SKM-1 treated with dmso at 0.1 percent for 144 hours (cell line): ENCODE data around the gene RELL2.

Source experiments
- DNase-seq: peaks from one replicate; lab custom pipeline; 2025; ENCODE audit not compliant: unreplicated experiment; lab: John Stamatoyannopoulos, UW

Gene RELL2

DNA sequence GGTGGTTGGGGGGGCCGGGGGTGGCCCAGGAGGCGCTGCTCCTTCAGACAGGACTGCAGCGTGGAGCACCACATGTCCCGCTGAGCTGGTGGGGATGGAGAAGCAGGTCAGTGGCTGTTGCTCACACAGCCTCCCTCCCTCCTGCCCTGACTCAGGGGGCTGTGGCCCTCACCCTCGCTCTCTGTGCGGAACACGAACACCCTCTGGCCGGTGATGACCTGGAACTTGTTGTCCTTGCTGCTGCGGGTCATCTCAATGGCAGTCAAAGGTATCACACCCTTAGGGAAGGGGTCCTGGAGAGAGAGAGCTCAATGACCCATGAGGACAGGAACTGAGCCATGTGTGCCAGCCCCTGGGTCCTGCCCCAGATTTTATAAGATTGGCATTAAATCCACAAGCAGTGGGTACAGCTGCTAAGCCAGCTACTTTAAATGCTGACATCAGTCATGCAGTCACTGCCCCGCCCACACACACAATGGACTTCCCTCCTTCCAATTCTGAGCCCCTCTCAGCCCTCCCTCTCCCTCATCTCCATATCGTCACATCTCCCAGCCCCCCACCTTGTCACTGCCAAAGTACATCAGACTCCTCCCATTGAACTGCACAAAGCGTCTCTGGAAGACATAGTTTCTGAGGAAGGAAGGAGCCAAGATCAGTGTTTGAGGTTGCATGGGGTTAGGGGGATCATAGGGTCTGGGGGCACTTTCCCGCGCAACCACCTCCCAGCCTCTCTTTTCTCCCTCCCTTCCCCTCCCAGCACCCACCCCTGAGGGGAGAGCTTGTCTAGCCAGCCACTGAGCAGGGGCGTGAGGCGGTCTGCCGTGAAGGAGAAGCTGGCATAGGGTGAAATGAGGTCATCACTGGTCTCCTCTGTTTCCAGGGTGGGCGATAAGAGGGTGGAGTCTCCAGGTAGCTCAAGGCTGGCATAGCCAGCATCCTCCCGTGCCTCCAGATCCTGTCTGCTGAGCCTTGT is 36.3 kb downstream of the RELL2 start:
- no peak for DNase-seq

DNA sequence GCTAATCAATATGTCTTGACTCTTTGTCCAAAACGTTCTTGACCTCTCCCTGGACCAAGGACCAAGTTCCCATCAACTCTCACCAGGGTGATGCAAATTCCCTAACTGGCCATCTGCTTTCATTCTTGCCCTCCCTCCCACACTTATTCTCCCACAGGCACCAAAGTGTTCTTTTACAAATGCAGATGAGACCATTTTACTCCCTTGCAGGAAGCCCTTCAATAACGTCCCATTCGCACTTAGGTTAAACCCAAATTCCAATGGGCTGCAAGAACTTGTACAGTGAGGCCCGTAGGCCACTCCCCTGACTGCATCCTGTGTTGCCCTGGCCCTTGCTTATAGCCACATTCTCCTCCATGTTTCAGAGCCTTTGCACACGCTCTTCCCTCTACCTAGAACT is 38.0 kb downstream of the RELL2 start:
- DNase-seq: no peak

DNA sequence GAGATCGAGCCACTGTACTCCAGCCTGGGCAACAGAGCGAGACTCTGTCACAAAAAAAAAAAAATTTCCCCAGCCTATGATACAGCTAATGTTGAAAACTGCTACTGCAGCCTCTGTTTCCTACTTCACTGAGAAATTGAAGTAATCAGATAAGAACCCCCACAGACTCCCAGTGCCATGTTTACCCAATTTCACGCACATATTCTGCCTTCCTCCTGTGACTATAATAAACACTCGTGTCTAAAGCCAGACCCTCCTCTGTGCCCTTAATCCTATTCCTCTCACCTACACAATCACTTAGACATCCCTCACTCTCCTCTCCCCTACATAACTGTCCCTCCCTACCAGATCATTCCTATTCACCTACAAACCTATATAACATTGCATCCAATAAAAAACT is 38.9 kb downstream of the RELL2 start:
- no peak for DNase-seq

DNA sequence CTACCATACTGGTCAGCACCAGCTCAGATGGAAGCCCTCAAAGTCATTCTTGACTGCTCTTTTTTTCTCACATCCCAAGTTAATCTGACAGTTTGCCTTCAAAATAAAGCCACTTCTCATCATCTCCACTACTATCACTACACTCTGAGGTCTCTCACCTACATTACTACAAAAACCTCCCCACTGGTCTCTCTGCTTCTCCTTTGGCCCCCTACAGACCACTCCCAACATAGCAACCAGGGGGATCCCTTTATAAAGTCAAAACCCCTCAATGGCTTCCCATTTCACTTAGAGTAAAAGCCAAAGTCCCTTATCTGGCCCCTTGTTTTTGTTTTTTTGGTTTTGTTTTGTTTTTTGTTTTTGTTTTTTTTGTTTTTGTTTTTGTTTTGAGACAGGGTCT is 40.6 kb downstream of the RELL2 start:
- DNase-seq: no peak

DNA sequence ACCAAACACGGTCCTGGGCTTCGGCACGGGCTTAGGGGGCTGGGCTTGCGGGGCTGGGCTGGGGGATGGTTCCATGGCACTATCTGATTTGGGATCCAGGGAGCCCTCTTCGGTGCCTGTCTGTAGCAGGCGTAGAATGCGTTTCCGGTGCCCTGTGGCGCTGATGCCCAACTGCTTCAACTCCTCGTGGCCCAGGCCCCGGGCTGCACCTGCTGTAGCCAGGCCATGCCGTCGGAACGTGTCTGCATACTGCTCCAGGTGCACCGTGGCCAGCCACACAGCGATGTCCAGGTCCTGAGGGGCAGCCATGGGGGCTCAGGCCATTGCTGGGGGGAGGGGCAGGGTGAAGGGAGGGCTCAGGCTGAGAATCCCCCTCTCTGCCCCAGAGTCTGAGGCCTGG is 43.4 kb downstream of the RELL2 start:
- no peak for DNase-seq

DNA sequence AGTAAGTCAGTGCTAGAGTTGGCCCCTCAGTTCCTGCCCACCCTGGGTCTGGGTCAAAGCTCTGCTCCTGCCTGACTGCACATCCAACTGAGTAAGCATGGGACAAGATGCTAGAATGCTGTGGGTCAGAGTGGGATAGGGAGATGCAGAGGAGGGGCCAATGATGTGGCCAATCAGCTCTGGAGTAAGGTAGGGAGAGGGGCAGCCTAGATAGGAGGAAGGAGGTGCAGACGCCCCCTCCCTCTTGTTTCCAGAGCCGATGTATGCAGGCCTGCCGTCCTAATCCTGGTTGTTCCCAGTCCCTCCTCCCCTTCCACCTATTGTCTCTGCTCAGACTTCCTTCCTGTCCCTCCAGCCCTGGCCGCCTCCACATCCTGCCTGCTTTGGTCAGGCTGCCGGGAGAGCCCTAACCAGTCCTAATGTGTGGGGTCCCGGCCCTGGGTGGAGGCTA is 44.0 kb downstream of the RELL2 start:
- no peak for DNase-seq

DNA sequence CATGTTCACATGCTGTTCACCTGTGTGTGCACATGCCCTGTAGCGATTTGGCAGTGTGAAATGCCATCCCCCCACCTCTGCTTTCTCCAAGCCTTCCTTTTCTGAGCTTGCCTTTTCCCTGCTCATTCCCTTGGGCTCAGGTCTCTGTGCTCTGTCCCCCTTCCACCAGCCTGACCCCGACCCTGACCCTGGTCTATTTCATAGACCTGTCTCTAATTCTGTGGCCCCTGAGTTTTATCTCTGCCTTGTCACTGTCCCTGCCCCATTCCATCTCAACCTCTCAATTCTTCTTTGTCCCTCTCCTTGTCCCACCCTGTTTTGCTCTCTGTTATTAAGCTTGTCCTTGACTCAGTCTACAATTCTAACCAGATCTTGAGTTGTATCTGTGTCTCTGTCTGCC is 44.5 kb downstream of the RELL2 start:
- DNase-seq: no peak

DNA sequence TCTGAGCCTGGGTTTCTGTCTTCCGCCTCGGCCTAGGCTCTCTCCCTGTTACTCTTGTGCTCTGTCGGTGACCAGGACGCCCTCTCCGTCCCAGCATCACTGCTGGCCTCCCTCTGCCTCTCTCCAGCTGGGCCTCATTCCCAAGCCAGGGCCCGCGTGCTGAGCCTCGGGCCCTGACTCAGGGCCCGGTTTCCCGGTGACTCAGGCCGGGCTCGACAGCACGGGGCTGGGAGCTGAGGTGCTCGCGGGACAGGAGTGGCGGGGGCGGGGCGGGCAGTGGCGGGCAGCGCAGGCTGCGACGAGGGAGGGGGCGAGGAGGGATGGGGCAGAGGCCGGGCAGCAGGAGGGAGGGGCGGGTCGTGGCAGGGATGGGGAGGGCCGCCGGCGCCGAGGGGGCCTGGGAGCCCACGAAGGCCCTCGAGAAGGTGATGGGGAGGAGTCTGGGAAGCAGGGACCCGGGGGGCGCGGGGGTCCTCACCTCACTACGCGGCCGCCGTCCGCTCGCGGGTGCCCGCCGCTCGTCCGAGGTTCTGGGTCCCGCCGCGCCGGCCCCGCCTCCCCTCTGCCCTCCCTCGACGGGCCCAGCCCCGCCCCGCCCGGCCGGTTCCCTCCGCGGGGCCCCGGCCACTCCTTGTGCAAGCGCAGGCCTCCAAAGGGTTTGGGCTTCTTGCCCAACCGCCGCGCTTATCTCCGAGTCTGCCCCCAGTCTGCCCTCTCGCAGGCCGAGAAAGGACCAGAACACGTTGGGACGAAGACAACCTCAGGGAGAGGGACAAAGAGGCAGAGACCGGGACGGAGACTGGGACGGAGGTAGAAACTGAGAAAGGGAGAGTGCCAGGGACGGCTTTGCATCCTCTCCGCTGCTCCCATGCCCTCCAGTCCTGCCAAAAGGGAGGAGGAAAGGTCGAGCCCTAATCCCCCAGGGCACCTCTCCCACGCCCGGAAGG is 45.2 kb downstream of the RELL2 start, which contains the start of gene ARAP3:
Gene ARAP3 (minus strand): TSS at position 536 of the 947 bp plus-strand sequence. CDS start 1,744 bp downstream, outside the sequence.
- peak; percentile 91 for DNase-seq

DNA sequence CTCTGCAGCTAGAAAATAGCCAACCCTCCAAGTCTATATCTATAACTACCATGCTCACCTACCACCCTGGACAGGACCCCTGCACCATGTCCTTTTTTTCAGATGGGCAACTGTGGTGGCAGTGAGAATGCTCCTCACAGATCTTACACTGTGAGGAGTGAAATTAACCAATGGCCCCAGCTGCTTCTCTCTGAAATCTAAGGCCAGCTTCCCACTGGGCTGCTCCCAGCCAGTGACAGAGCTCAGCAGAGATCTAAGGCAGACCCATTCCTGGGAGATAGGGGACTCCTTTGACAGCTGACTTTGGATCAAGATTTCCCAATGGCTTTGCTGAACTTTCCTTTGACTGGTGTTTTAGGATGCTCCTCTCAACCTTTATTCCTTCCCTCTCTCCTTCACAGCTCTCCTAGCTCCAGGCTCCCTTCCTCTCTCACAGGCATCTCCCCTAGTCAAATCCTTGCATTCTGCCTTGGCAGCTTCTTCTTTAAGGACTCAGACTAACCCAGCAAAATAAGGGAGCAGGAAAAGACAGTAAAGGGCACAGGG is 46.9 kb downstream of the RELL2 start:
- no peak for DNase-seq

DNA sequence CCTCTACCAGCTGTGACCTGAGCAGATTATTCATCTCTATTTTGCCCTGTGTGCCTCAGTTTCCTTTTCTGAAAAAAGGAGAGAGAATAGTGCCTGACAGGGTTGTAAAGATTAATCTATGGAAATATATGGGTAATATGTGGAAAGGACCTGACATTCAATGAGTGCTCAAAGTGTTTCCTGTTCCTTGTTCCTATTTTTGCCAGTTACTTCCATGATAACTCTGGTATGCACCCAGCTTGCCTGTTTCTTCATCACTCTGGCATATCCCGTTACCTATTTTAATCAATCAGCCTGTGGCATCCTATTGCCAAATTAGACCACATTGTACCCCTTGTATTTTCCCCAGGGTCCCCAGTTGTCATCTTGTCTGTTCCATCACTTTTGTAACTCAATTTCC is 48.8 kb downstream of the RELL2 start:
- no peak for DNase-seq

DNA sequence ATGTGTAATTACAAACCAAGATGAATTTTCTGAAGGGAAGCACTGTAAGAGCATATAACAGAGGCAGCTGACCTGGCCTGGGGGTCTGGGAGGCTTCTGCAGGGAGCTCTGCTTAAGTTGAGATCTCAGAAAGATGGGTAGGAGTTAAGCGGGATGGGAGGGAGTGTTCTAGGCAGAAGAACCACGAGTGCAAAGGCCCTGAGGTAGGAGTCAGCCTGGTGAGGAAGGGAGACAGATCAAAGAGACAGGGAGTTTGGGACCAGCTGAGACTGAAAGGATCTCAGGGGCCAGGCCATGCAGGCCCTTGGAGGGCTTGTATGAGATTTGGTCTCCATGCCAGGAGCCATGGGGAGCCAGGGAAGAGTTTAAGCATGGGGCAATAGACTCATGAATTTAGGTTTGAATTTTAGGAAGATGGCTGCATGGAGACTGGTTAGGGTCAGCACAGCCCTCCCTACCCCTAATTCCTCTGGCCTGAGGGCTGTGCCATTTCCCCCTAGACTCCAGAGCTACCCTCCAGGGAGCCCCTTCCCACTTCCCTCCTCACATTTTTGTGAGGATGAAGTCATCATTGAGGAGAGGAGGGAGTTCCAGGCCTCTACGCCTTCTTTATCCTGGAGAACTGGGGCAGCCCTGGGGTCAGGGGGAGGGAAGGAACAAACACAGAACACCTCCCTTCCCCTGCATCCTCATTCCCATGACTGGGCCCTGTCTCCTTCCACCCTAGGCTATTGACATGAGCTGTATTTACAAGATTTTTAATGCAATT is 50.0 kb downstream of the RELL2 start:
- DNase-seq: no peak
